NOMO-1 treated with DMSO at 0.1 percent for 48 hours (cell line): ENCODE data around the gene ZNF230.

ENCODE experiments used
- DNase-seq: peaks from one replicate; lab custom pipeline; 2025; ENCODE audit not compliant: unreplicated experiment; lab: John Stamatoyannopoulos, UW

The ZNF230 gene

GRCh38 chr19:44002566-44003460, at the start of gene ZNF230:
Gene ZNF230, plus strand, starts transcription at chr19:44002957. Its CDS starts 4,122 bp downstream, at chr19:44007079.
- peak; percentile 97 for DNase-seq

DNA sequence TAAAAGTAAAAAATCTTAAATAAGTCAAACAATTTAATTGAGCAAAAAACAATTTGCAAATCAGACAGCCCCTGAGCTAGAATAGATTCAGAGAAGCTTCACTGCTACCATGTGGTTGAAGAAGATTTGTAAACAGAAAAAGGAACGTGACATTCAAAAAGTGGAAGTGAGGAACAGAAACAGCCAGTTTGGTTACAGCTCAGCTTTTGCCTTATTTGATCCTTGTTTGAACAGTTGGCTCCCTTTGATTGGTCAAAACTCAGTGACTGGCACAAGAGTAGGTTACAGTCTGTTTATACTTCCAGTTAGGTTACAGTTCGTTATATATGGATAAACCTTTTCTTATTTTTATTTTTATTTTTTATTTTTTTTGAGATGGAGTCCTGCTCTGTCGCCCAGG, 45.9 kb upstream of the ZNF230 start:
- DNase-seq = peak; percentile 1

DNA sequence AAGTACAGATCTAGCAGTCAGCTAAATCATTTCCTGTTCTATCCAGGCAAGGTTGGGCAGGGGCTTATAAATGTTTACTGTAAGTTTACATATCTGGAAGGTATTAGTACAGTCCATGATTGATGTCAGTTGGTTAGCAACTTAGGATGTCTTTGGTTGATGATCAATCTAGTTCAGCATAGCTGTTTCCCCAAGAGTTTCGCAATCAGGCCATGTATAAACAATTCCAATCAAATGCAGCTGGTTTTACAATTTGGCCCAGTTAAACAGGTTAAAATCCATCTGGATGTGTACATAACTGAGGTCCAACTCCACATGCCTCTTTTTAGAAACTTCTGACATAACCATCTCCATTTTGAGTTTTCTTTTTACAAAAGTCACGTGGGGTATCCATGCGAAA, 44.9 kb upstream of the ZNF230 start:
- no peak for DNase-seq

GRCh38 chr19:43960411-43960810, 42.3 kb upstream of the ZNF230 start:
- DNase-seq = no peak

- no peak for DNase-seq
Measured at GRCh38 chr19:43966079-43966694, 36.6 kb upstream of the ZNF230 start.

GRCh38 chr19:43976732-43977131, 26.0 kb upstream of the ZNF230 start:
- no peak for DNase-seq

GRCh38 chr19:43983544-43983911, 19.2 kb upstream of the ZNF230 start:
- no peak for DNase-seq

DNA sequence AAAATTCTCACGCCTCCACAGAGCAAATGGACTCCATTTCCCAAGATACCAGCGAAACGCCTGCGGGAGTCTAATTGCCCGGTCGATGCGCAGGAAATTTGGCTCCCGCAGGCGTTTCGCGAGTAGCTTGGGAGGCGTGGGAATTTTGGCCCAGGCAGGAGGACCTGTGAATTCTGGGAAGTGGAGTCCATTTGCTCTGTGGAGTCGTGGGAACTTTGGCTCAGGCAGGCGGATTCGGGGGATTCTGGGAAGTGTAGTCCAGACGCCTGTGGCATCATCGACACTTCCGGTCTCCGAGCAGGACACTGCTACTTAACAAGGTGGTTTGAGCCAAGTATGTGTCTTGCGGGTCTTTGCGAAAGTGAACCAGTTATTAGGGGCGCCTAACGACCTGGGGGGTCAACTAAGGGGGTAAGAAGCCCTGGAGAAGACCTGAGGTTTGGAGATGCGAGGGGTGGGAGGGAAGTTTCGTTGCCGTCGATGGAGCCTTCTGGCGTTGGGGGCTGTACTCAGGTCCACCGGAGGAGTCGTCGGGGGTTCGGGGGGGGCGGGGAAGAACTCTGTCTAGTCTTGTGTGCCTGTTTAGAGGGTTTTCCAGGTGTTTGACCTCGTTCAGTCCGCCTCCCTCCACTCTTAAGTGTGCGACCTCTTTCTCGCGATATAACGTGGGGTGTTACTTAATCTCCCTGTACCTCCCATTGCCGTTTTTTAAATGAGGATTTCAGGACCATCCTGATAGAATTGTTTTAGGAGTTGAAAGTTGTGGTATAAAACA, 18.7 kb upstream of the ZNF230 start, which contains the start of gene ZNF155:
TSS of gene ZNF155 (plus strand) at position 277 of the 775 bp plus-strand sequence. CDS start 4,356 bp downstream, outside the sequence.
- DNase-seq = peak; percentile 78

DNA sequence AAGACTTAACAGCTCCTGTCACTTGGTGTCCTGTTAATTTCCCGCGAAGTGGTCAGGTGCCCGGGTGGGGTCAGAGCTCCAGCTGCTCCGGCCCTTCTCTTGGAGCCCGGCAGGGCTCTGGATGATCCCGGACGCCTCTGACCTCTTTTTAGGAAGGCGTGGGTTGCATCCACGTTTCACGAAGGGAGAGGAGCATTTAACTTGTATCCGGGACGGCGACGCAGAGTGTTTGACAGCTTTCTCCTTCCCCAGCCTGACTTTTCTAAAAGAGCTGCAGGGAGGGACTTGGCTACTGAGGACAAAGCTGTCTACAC, 18.1 kb upstream of the ZNF230 start:
- DNase-seq = no peak

DNA sequence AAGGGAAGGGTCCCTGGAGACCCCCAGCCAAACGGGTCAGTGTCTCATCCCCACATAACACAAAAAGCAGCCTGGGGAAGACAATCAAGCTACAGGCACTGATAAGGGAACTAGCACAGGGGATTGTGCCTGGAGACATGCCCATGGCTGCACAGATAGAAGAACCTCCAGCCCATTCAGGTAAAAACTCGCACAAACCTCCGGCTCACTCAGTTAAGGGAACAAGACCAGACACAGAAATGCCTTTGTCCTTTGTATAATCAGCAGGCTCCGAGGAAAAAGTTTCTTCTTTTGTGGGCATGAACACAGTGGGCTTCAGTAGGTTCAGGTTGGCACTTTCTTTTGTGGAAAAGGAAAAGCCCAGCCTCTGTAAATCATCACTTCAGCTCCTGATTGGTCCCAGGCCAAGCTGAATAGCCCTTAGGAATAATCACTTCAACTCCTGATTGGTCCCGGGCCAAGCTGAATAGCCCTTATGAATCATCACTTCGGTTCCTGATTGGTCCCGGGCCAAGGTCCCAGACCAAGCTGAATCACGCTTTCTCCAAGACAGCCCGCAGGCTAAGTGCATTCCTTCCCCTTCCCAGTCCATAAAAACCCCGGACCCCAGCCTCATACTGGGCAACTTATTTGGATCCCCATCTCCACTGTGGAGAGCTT, 5.0 kb upstream of the ZNF230 start:
- DNase-seq = no peak

DNA sequence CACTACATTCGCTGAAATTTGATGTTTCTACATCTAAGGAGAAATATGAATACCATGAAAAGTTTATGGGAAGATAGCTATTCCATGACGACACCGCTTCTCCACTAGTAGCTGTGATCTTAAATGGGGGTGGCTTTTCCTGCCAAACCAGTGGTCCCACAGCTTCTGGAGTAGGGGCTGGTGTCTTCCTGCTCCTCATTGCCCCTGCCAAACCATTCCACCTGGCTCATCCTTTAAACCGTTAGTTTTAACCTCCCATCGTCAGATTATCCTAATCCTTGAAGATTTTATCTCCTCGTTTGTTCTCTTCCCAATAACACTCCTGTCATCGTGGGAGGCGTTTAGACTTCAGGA, 568 bp upstream of the ZNF230 start:
- no peak for DNase-seq

DNA sequence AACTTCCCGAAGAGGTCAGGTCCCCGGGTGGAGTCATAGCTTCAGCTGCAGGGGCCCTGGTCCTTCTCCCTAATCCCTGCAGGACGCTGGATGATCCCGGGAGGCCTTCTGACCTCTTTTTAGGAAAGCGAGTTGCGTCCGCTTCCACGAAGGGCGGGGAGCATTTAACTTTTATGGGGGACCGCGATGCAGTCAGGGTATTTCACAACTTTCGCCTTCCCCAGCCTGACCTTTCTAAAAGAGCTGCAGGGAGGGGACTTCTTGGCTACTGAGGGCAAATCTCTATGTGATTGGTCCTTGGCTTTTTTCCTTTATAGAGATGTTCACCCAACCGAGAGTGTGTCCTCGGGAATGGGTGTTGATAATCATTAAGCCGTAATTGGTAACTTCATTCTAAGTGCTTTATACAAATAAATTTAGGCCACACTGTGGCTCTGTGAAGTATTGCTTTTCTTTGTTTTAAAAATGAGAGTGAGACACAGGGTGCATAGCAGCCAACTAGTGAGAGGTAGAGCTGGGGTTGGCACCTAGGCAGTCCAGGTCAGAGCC, 778 bp downstream of the ZNF230 start:
- peak; percentile 69 for DNase-seq

- DNase-seq = peak; percentile 75
Measured at GRCh38 chr19:44005973-44006372, 3.2 kb downstream of the ZNF230 start.

- DNase-seq = no peak
Measured at GRCh38 chr19:44007473-44007872, 4.7 kb downstream of the ZNF230 start.

- no peak for DNase-seq
Measured at GRCh38 chr19:44010468-44010867, 7.7 kb downstream of the ZNF230 start.

DNA sequence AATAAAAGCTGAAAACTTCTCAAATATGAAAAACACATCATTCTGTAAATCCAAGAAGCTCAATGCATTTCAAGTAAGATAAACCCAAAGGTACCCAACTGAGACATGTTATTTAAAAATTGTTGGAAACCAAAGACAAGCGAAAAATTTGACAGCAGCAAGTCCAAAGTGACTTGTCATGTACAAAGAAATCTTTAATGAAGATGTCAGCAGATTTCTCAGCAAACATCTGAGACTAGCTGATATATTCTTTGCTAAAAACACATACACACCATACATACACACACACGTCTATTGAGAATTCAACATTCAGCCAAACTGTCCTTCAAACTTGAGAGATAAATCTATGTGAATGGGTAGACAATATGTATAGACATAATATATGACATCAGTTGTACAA, 16.7 kb downstream of the ZNF230 start:
- DNase-seq = no peak

GRCh38 chr19:44021221-44021620, 18.5 kb downstream of the ZNF230 start:
- DNase-seq = no peak

GRCh38 chr19:44024900-44025216, 22.1 kb downstream of the ZNF230 start:
- no peak for DNase-seq

DNA sequence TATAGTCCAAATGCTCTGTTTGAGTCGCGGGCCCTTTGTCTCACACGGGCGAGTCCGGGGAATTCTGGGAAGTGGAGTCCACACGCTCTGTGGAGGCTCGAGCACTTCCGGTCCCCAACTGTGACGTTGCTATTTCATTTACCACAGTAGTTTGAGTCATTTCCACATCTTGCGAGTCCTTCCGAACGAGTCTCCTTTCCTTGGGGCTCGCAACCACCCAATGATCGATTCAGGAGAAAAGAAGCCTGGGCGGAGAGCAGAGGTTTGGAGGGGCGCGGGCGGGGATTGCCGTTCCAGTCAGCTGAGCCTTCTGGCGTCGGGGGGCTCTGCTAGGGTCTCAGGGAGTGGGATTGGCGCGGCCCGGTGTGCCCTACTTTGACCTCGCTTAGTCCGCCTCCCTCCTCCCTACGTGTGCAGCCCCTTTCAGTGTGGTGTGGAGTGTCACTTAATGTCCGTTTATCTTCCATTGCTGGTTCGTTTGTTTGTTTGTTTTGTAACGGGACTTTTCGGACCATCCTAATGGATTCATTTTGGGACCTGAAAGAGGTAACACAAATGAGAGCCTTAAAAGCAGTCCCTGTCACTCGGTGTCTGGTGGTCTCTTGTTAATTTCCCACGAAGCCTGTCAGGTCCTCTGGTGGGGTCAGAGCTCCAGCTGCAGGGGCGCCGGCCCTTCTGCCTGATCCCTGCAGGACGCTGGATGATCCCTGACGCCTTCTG, 22.6 kb downstream of the ZNF230 start, which contains the start of gene ZNF222:
TSS of gene ZNF222 (plus strand) at position 163 of the 720 bp plus-strand sequence. CDS start at position 221, 58 bp downstream.
- peak; percentile 92 for DNase-seq

DNA sequence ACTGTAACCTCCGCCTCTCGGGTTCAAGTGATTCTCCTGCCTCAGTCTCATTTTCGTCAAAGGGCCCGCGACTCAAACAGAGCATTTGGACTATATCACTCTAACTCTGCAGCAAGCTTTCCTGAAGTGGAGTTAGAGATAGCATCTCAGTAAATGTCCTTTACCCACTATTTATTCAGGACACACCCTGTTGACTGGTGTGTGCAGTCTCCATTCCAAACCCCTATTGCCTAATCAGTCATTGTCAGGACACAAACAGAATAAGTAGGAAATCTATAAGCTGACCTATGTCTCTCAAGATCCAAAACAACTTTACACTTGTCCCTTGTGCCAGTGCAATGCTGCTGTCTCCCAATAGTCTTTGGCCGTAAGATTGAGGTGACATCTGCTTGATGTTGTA, 23.9 kb downstream of the ZNF230 start:
- DNase-seq = no peak
